GM19035 (cell line): Measurements from ENCODE around the gene LYPD6B.

ENCODE experiments used
- ATAC-seq: cut with Tn5 transposase; IDR thresholded peaks from one replicate; pipeline ENCODE4 v1.9.1; 2021; ENCODE audit not compliant: unreplicated experiment

LYPD6B gene

GRCh38 chr2:149009576-149010461 lies 28.7 kb upstream of the LYPD6B start:
- no peak for ATAC-seq

- no peak for ATAC-seq
These were observed 26.0 kb upstream of the LYPD6B start for GRCh38 chr2:149012545-149012944.

DNA sequence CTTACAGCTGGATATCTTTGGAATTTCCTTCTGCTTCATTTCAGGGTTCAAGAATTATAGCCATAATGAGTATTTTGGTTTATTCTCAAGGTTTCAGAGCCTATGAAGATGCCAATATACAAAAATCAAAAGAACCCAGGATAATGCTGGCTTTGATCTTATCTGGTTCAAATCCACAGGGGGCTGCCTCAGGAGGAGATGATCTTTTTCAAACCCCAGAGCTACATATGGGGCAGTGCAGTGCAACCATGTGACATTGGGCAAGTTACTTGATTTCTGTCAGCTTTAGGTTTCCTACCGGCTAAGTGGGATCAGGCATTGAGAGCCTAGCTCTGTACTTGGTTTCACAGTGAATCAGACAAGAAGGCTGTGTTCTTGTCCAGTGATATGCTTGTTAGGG lies 23.0 kb upstream of the LYPD6B start:
- no peak for ATAC-seq

DNA sequence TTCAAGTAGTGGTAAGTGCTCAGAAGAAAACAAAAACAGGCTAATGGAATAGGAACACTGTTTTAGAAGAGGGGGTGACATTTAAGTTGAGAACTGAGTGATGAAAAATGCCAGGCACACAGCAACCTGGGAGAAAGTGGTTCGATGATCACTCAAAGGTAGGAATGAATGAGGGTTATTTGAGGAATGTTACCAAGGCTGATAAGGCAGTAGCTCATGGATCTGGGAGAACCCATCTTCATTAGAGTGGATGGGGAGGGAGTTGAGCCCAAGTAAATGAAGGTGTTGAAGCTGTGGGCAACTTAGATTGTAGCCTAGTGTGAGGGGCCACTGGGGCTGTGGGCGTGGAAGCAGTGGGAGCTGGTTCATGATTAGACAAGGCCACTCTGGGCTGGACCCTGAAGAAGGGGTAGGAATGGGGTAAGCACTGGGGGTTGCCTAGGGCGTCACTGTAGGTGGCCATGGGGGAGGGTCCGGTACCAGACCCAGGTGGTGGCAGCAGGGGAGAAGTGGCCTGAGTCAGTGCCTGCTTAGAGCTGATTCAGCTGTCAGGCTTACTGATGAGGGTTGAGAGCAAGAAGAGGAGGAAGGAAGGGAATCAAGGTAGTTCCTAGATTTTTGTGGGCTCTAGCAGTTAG lies 22.5 kb upstream of the LYPD6B start:
- no peak for ATAC-seq

- ATAC-seq, result peak; percentile 30
These were observed 21.1 kb upstream of the LYPD6B start for GRCh38 chr2:149017116-149017985.

GRCh38 chr2:149018981-149019380 lies 19.5 kb upstream of the LYPD6B start:
- ATAC-seq, result no peak

GRCh38 chr2:149019768-149020167 lies 18.7 kb upstream of the LYPD6B start:
- no peak for ATAC-seq

DNA sequence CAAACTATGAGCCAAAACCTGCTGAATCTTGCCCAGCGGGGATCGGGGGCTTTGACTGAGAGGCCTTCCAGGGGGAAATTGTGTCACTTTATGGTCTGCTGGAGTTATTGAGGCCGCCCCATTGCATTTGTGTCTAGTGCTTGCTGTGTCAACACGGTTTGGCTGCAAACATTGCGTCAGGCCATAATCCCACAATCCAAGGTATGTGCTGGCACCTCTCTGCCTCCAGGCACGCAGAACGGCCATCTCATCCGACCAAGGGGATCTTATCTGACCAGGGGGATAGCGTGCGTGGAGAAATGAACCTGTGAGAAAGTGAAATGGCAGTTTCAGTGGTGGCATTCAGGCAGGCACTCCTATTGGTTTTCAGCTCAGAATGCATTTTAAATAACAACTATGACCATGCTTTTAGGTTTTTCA lies 18.1 kb upstream of the LYPD6B start:
- peak; percentile 39 for ATAC-seq

DNA sequence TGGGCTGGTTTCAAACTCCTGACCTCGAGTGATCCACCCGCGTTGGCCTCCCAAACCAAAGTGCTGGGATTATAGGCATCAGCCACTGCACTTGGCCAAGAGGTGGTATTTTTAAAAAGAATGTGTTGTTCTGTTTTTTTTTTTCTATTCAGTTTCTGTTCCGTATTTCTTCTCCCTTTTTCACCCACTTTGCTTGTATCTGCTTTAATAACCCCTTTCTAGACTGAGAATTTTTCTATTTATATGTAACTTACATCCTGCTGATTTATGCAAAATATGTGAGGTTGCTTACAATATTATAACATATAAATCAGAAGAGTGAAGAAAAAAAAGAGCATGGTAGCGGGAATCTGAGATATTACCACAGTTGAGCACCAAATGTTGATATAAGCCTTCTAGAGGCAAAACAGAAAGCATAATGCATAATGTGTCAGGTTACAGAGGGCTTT lies 17.2 kb upstream of the LYPD6B start:
- peak; percentile 67 for ATAC-seq

GRCh38 chr2:149021761-149022160 lies 16.7 kb upstream of the LYPD6B start:
- ATAC-seq, result peak; percentile 68

DNA sequence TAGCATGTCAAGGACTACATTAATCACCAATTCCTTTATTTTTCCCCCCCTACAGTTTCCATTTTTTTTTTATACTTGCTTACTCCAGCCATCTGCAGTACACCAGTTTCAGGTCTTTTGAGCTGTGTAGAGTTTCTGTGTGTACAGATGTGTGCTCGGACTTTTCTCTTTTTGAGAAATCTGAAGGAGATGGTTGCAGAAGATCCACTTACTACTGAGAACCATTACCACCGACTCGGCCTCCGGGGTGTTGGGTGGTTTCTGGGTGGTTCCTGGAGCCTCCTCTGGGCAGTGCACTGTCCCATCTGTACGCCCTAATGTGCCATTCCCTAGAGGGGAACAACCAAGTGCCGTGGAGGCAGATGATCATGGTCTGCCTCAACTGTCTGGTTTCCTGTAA lies 15.4 kb upstream of the LYPD6B start:
- ATAC-seq, result no peak

GRCh38 chr2:149027590-149028250 lies 10.8 kb upstream of the LYPD6B start:
- no peak for ATAC-seq

DNA sequence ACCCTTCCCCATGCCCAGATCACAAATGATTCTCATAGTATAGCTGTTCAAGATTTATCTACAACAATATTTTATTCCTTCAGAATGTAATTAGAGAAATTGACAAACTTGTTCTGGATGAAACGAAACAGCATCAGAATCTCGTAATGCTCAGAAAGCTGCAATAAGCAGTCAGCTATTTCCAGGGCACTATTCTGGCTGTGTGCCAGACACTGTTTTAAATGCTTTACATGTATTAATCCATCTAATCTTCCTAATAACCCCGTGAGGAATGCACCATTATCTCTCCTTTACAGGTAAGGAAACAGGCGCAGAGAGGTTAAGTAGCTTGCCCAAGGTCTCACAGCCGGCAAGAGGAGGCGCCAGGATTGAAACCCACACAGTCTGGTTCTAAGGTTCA lies 10.1 kb upstream of the LYPD6B start:
- no peak for ATAC-seq

- no peak for ATAC-seq
These were observed 9.6 kb upstream of the LYPD6B start for GRCh38 chr2:149028891-149029290.

DNA sequence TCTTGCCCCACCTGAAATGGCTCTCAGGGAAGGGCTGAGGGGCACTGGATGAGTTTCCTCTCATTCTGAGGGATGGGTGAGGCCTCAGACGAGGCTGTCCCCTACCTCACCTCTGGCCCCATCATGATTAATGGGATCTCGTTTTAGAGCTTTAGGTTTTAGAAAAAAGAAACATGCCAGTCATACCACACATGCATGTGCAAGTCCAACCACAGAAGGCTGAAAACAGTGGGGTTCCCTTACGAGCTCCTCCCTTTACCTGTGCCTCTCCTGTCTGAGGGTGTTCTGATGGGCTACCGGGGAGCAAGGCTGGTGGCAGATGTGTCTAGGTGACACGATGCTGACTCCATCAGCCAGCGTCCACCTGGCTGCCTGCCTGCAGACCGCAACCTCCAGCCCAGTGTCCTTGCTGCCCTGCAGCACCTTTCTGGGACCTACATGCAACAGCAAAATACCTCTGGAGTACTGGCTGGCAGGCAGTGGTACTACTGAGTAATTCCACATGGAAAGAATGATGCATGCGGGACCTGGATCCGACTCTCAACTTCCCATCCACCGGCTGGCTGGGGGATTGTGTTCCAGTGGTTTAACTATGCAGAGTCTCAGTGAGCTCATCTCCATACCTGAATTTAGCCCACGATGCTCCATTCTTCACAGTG lies 9.1 kb upstream of the LYPD6B start:
- ATAC-seq, result no peak

DNA sequence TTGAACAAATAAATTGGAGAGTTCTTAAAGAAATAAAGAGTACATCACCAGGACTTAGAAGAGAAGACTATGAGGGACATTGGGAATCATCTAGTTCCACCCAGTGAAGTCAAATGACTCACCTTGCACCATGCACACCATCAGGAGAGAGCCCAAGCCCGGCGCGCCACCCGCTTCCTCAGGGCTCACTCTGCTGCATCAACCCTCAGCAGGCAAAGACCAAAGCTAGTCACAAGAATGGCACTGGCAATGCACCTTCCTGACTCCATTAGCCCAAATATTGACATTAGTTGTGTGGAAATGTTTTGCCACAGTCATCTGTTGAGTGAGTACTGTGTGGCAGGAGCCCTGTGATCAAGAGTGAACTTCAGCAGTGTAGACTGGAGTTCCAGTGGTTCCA lies 7.1 kb upstream of the LYPD6B start:
- no peak for ATAC-seq

DNA sequence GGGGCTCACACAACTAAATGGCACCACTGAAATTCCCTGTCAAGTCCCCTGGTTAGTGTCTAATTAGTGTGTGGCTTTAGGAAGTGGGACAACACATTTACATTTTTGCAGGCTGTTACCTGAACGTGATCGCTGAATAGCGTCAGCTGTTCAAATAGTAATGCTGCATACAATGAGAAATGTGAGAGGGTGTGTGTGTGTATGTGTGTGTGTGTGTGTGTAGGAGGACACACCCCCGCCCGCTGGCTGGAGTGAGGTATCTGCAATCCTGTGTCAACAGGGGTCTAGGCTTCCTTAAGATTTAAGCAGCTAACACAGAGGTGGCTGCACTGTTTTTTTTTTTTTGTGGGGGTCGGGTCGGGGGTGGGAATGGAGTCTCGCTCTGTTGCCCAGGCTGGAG lies 4.8 kb upstream of the LYPD6B start:
- ATAC-seq, result no peak

DNA sequence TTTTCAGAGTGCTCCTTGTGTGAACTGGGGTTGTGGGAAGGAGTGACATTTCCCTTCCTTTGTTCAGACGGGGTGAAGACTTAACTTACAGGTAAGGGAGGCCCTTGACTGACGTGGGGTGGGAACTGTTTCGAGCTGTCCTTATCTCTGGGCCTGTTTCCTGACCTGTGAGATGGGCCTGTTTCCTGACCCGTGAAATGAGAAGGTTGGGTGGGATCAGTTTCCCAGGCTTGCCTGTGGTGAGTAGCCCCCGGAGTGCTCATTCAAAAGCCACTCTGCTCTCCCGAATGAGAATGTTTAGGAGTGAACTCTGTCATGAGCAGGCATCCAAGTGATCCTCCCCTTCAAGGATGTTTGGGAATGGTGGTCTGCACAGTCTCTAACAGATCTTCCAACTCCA lies 4.1 kb upstream of the LYPD6B start:
- no peak for ATAC-seq

DNA sequence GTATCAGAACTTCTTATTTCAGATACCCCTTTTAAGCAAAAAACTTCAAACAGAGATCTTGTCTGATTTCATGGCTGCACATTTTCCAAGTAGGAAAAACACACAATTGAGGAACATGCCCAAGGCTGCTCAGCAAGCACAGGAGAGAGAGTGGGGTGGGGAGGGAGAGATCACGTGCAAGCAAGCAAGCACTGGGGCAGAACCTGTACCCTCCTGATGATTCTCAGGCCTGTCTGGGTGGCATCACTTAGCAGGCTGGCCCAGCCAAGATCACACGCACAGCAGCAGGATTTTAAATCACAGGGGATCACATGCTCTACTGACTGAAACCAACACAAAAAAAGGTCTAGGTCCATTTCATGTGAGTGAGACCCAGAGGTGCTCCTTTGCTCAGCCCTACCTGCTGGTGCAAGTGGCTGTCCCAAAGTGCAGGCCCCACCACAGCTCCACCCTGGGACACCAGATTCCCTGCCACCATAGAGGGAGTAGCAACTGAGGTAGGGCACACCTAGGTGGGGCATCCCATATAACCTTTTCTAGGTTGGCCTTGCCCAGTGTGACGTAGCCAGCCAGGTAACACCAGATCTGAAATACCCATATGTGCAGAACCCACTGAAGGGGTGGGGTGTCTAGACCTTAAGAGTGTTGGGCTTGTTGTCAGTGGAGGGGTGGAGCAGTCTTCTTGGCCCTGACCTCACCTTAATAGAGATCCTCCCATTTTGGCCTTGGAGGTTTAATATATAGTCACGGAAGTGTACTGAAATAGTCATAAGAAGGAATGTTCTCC lies 1.8 kb upstream of the LYPD6B start:
- no peak for ATAC-seq

GRCh38 chr2:149037851-149038250 lies 648 bp upstream of the LYPD6B start:
- ATAC-seq, result no peak
